Mammary epithelial cell (primary cell): ENCODE measurements around the gene PDYN.

Experiments used
- EZH2 ChIP-seq: IDR thresholded peaks from 2 replicates; pipeline ENCODE4 v1.6.1; 2012; ENCODE audit warnings: low read length, inconsistent platforms, borderline replicate concordance
- TF ChIP-seq, protein P1 (sequence below), 2 donors: IDR thresholded peaks in 1 of 2; conservative IDR thresholded peaks in 1 of 2; 2 replicates each; pipeline ENCODE4 v1.5.1; 2011 to 2012; ENCODE audit warnings: inconsistent platforms in 2 of 2, low read length in 2 of 2, mild to moderate bottlenecking in 2 of 2, control low read depth in 1 of 2, low read depth in 1 of 2; ENCODE audit not compliant: insufficient read depth in 1 of 2; ENCODE audit errors: extremely low read depth in 1 of 2

DNA sequence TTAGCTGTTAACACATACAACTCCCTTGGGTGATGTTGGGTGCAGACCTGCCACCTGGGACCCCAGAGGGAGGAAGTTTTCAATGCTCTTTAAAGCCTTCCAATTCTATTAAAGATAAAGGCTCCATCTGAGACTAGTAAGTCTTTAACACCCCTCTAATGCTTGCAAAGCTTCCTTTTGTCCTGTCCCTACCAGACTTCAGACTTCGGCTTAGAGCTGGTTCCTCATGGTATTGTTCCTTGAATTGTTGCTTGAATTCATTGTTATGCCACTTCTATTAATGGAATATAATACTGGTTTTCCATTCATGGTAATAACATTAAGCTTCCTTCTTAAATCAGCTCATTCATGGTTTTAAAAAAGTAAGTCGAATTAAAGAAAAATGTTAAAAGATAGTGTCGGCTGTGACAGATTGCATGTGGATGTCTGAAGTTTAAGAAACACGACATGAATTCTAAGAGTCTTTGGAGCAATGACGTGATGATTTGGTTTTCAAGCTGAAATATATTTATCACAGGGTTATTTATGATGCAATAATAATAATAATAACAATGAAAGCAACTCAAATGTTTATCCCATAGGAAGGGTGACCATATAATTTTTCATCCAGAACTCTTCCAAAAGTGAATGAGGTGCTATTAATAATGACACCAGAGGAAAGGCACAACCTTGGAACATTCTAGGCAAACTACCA is 21.8 kb downstream of the PDYN start:
- TF ChIP-seq, protein P1, sequence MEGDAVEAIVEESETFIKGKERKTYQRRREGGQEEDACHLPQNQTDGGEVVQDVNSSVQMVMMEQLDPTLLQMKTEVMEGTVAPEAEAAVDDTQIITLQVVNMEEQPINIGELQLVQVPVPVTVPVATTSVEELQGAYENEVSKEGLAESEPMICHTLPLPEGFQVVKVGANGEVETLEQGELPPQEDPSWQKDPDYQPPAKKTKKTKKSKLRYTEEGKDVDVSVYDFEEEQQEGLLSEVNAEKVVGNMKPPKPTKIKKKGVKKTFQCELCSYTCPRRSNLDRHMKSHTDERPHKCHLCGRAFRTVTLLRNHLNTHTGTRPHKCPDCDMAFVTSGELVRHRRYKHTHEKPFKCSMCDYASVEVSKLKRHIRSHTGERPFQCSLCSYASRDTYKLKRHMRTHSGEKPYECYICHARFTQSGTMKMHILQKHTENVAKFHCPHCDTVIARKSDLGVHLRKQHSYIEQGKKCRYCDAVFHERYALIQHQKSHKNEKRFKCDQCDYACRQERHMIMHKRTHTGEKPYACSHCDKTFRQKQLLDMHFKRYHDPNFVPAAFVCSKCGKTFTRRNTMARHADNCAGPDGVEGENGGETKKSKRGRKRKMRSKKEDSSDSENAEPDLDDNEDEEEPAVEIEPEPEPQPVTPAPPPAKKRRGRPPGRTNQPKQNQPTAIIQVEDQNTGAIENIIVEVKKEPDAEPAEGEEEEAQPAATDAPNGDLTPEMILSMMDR (conservative IDR thresholded peaks at IDR 0.05 in 1 of 2, IDR thresholded peaks at IDR 0.05 in 1 of 2; ENCODE audit: extremely low read depth in 1 of 2, insufficient read depth in 1 of 2, low read depth in 1 of 2, low read length in 2 of 2): no peak
- TF ChIP-seq EZH2: no peak
